HG02610 (cell line): ENCODE data around the gene PPARA.
"Not testable (repeated sequence)": the region's sequence is repeated elsewhere in the genome, so short reads cannot be mapped to it uniquely, and the experiment has no call there.

ENCODE experiments used
- ATAC-seq: cut with Tn5 transposase; IDR thresholded peaks from one replicate; pipeline ENCODE4 v1.9.1; 2021; ENCODE audit warnings: mild to moderate bottlenecking, moderate library complexity; ENCODE audit not compliant: unreplicated experiment

The PPARA gene

DNA sequence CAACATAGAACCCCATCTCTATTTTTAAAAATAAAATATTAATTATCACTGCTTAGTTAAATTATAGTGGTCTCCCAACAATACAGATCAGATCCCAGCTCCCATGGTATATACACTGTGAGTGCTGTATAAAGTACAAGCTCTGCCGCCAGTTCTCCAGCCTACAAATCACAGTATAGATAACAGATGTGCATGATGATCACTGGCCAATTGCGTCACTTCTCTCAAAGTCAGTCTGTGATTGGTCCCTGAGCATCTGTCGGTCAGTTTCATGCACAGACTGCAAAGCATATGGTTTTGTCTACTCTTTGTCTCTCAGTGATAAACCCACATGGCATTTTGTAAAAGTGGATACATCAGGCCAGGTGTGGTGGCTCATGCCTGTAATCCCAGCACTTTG lies 15.7 kb downstream of the PPARA start:
- ATAC-seq, result no peak

DNA sequence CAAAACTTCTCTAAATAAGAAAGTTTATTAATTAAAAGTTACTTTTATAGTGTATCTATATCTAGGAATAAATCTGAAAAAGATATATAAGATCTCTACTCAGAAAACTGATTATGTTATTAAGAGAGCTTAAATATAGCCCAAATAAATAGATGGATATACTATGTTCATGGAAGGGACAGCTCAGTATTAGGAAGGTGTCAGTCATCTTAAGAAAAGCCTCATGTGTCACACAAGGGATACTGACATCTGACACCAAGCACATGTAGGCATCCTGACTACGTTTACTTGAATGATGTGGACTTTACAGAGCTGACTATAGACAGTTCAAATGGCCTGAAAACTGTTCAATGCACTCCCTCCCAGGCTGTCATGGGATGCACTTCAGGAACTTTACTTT lies 19.3 kb downstream of the PPARA start:
- ATAC-seq, result no peak

DNA sequence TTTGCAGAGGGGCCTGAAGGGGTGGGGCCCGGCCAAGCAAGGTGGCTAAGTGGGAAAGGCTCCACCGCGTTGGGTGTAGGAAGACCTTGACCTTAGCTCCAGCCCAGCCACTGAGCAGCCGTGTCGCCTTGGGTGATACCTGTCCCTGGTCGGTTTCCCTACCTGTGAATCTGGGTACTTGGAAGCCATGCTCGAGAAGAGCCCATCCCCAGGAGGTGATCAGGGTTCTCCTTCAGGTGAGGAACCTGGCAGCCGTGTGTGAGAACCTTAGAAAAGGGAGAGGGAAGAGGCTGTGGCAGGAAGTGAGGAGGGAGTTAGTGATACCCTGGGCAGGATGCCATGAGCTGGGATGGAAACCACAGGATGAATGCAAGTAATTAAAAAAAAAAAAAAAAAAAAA lies 21.6 kb downstream of the PPARA start:
- ATAC-seq, result no peak

DNA sequence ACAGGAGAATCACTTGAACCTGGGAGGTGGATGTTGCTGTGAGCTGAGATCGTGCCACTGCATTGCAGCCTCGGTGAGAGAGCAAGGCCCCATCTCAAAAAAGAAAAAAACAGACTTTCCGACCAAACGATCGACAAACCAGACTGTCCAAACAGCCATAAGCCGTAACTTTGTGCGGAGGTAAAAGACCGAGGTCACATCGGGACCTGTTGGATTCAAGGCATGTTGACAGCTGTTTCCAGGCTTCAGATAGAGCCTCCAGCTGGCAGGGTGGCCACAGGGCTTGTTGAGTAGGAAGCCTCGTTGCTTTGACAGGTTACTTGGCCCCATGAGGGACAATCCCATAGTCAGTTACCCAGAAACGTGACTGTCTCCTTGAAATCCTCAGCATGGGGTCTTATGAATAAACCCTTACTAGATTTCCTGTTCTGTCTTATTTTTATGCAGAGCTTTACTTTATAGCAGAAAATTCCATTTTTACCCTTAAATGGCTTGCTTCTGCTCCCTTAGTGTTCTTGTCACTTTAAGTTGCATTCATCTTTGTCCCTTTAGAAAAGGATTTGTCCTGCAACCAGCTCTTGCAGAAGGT lies 22.3 kb downstream of the PPARA start:
- ATAC-seq, result no peak

DNA sequence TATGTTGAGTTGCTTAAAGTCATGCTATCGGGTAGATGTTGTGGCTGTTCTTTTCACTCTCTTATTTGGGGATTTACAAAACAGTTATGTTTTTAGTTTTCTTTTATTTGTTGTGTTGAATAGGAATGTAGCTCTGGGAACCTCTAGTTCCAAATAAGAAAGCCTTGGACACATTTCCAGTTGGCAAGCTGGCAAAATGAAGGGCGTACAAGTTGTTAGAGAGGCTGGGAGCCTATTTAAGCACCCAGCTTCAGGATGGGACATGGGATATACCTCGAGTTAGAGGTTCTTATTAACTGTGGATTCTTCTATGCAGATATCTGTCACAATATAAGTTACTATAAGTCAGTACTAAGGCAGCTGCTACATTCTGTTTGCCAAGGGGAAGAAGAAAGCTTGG lies 22.8 kb downstream of the PPARA start:
- no peak for ATAC-seq

DNA sequence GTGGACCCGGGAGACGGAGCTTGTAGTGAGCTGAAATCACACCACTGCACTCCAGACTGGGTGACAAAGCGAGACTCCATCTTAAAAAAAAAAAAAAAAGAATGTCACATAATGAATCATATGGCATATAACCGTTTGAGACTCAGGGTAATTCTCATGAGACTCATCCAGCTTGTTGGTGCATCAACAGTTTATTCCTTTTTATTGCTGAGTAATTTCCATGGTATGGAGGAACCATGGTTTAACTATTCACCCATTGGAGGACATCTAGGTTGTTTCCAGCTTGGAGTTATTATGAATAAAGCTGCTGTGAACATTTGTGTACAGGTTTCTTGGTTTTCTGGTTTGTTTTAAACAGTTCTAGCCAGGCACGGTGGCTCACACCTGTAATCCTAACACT lies 25.3 kb downstream of the PPARA start:
- no peak for ATAC-seq

DNA sequence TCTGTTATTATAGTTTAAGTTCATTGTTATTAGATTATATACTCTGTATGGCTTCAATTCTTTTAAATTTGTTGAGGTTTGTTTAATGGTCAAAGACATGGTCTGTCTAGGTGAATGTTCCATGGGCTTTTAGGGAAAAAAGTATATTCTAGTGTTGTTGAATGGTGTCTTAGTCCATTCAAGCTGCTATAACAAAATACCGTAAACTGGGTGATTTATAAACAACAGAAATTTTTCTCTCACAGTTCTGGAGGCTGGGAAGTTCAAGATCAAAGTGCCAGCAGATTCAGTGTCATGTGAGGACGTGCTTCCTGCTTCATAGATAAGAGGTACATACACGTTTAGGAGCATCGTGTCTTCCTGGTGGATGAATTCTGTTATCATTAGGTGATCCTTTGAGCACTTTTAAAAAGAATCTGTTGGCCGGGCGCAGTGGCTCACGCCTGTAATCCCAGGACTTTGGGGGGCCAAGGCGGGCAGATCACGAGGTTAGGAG lies 26.2 kb downstream of the PPARA start:
- ATAC-seq, result no peak

DNA sequence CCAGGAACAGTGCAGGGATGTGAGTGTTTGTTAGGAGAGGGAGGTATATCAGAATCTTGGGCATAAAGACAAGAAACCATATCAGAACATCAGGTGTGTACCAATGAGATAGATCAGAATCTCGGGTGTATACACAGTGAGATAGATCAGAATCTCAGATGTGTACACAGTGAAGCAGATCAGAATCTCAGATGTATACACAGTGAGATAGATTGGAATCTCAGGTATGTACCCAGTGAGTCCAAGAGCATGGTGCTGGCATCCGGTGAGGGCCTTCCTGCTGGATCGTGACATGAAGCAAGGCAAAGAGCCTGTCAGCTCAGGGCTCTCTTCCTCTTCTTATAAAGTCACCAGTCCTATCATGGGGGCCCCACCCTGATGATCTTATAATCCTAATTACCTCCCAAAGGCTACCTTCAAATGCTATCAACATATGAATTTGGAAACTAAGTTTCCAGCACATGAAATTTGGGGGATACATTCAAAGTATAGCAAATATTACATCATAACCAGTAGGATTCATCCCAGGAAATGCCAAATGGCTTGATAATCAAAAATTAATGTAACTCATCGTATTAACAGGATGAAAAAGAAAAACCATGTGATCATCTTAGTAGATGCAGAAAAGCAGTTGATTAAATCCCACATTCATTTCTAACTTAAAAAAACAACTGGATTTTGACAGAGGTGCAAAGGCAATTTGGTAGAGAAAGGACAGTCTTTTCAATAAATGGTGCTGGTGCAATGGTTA lies 28.6 kb downstream of the PPARA start:
- ATAC-seq, result no peak

DNA sequence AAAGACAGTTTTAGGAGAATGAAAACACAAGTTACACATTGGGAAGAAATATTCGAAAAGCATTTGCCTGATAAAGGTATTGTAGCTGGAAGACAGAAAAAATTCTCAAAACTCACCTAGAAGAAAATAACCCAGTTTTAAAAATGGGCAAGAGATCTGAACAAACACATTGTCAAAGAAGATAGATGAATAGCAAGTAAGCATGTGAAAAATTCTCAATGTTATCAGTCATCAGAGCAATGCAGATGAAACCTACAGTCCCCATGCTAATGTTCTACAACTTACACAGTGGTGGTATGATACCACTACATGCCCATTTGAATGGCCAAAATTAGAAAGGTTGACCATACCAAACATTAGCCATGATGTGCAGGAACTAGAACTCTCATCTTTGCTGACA lies 29.4 kb downstream of the PPARA start:
- ATAC-seq, result no peak

DNA sequence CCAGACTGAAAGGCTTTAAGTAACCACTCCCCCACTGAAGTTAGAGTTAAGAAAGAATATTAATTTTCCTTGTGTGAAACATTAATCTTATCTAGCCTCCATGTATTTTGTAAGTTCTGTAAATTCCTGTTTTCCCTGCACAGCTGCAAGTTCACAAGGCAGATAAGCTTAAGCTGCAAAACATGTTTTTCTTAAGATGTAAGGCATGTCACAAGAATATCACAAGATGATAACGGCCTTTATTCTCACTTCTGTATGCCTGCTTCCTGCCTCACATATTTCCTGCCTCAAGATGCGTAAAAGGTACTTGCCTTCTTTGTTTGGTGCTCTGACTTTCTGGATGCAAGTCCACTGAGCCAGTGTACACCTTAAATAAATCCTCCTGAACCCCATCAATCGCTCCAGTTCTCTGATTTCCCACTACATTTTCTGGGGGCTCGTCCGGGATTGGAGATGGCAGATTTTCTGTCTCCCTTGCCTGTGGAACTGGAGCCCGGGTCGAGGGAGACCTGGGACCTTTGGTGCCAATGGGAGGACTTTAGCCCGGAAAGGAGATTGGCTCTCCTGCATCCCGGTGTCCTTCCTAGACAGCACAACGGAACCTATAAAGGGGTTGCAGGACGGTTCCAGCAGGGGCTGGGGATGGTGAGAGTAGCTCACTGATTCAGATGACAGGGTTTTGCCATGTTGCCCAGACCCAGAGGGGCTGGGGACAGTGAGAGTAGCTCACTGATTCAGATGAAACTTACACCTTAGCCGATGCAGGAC lies 30.2 kb downstream of the PPARA start:
- no peak for ATAC-seq

DNA sequence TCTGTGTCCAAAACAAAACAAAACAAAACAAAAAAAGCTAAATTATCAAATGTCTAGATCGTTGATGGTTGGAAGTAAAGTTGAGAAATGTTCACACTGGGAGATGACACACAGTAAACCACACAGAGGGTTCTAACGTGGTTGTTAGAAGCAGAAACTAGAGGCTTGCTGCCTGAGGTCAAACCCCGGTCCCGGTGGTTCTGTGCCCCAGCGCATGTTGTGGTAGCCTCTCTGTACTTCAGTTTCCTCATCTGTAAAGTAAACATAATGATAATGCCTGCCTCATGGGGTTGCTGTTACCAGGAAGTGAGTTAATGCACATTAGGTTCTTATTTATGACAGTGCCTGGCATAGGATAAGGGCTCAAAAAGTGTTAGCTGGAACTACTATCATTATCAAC lies 33.4 kb downstream of the PPARA start:
- no peak for ATAC-seq

DNA sequence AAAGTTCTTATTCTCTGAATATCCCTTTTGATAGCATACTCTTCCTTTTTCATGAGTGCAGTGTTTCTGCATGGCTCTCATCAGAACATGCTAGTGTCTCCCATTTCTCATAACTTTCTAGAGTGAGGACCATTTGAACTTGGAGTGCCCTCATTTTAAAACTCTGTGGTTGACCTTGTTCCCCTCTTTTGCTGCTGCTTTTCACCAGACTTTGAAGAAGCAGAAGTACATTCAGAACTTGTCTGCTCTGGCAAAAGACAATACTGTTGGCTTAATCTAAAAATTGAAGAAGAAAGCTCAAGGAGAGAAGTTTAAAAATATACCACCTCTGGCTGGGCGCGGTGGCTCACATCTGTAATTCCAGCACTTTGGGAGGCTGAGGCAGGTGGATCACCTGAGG lies 35.0 kb downstream of the PPARA start:
- ATAC-seq, result no peak

DNA sequence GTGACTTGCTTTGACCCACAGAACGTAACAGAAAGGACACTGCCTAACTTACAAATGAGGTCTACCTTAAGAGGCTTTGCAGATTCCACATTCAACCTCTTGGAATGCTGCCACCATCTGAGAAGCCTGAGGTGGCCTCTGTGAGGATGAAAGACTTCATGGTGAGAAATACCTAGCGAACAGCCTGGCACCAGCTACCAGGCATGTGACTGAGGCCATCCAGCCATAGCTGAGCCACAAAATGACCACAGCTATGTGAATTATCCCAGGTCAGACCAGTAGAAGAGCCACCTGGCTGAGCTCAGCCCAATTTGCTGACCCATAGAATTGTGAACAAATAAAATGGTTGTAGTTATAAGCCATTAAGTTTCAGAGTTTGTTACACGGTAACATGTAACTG lies 37.5 kb downstream of the PPARA start:
- no peak for ATAC-seq

DNA sequence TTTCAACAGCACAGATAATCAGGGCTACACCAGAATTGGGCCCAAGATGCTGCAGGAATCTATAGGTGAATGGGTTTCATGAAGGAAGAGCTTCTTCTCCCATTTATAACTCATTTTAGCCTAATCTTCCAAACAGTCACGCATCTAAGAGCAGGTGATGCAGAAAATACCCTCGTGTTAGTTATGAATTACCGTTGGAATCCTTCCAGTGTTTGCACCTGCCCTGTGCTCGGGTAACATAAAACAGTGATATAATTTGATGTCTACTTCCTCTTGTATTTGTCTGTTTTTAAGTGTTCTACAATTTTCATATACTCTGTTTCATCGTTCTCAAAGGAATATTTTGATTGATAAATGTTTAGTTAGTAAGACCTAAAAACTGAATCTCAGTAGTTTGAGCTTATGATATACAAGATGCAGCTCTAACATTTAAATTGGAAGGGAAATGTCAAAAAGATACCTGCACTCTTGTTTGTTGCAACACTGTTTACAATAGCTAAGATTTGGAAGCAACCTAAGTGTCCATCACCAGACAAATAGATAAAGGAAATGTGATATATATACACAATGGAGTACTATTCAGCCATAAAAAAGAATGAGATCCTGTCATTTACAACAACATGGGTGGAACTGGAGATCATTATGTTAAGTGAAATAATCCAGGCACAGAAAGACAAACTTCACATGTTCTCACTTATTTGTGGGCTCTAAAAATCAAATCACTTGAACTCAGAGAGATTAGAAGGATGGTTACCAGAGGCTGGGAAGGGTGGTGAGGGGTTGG lies 42.1 kb downstream of the PPARA start:
- no peak for ATAC-seq

DNA sequence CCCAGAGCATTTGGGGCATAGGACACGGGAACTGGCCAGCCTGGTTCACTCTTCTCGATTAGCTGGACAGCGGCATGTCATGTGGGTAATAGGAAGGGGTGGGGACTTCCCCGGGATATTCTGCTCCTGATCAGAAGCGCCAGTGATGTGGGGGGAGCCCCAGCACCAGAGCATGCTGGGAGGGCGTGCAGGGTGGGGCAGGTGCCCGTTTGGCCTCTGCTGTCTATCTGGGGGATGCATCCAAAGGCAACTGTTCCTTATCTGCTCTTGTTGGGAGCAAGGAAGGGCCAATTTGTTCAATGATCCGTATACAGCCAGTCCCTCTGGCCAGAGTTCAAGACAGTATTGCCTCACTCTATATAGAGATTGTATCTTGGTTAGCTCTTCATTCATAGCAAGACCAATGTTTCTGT lies 43.6 kb downstream of the PPARA start:
- ATAC-seq, result no peak

DNA sequence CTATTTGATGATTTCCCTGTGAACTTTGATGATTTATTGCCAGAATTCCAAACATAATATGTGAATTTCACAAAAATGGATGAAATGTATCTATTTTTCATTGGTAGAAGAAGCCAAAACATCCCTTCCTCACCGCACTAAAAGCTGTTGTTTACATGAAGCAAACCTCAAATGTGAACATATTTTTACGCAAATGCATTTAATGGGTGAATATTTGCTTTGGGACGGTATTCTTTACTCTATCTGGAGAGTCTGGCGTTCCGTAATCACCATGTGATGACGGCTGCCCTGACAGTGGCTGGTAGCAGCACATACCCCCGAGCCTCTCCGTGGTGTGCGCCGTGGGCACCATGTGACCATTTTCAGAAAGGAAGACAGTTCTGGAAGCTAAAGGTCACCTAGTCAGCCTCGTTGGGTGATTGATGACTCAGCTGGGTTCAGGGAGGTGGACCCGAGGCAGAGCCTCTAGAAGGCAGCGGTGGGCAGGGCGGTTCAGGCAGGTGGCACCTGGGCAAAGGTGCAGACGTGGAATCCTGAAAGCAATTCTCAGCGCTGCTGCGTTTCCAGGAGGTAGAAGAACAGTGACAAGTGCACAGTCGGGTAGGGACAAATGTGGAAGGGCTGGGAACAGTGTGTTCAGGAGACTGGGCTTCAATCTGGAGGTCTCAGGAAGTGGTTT lies 45.3 kb downstream of the PPARA start:
- no peak for ATAC-seq

DNA sequence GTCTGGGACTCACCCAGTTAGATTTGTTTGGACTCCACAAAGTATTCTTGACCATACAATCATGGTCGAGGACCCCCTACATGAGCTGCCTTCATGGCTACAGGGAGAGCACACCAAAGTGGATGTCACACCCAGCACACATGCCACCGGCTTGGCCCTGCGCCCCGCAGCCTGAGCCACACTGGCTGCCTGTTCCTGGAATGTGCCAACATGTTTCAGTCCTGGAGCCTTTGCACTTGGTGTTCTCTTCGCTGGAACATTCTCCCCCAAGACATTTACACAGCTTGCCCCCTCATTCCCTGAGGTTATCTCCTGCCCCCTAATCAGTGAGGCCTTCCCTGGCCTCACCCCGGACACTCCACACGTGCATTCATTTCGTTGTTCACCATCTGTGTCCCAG lies 46.0 kb downstream of the PPARA start:
- ATAC-seq, result no peak

DNA sequence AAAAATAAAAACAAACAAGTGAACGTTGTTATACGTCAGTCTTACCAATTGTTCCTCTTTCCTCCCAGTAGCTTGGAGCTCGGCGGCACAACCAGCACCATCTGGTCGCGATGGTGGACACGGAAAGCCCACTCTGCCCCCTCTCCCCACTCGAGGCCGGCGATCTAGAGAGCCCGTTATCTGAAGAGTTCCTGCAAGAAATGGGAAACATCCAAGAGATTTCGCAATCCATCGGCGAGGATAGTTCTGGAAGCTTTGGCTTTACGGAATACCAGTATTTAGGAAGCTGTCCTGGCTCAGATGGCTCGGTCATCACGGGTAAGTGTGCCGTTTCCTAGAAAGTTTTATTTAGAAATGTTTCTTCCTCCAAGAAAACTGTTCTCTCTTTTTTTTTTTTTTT lies 47.9 kb downstream of the PPARA start:
- no peak for ATAC-seq

DNA sequence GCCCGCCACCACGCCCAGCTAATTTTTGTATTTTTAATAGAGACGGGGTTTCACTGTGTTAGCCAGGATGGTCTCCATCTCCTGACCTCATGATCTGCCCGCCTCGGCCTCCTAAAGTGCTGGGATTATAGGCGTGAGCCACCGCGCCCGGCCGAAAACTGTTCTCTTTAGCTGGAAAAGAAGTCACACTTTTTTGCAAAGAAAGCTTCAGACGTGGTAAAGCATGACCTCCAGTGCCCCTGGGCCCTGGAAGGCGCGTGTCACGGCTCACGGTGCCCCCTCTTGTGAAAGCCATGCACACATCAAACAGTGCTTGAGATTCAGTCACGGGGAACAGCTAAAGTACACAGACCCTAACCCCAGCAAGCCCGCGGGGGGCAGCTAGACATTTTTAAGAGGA lies 48.5 kb downstream of the PPARA start:
- not testable (repeated sequence) for ATAC-seq

DNA sequence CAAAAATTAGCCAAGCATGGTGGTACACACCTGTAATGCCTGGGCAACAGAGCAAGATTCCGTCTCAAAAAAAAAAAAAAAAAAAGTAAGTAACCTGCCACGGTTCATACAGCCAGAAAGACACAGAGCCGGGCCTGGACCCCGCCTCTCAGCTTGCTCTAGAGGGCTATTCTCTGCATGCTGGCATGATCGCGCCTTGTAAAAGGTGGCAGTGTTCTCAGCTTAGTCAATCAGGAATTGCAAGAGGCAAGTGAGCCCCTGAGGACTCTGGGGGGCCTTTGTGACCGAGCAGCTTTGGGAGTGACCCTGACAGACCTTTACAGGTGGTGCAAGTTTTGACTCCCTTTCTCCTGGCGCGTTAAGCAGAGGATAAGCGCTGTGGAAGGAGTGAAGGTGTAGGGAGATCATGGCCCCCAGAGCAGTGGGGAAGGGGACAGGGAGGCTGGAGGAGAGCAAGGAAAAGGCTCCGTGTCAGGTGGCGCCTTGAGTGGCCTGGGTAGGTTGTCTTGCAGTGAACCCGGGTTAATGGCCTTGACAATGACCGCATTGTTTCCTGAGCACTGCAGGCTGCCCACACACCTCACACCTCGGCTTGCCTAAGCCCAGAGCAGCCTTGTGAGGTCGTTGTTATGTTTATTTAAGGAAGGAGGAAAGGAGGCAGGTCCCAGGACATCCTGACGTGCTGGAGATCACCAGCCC lies 50.9 kb downstream of the PPARA start:
- ATAC-seq, result no peak
